Glomerular visceral epithelial cell (primary cell): ENCODE results near the gene TYK2.
"Not testable (repeated sequence)": the region's sequence is repeated elsewhere in the genome, so short reads cannot be mapped to it uniquely, and the experiment has no call there.

Source experiments
- DNase-seq: peaks from one replicate; pipeline ENCODE4 v3.0.0-alpha.2; 2016; ENCODE audit errors: extremely low spot score

Gene TYK2

GRCh38 chr19:10377140-10377640 is 3.2 kb downstream of the TYK2 start:
- not testable (repeated sequence) for DNase-seq

GRCh38 chr19:10374931-10375330 is 5.4 kb downstream of the TYK2 start:
- no peak for DNase-seq

GRCh38 chr19:10372690-10373089 is 7.7 kb downstream of the TYK2 start:
- DNase-seq, result no peak

- DNase-seq, result no peak
Observed at GRCh38 chr19:10368101-10368803, 12.1 kb downstream of the TYK2 start.

- DNase-seq, result not testable (repeated sequence)
Observed at GRCh38 chr19:10366950-10367512, 13.3 kb downstream of the TYK2 start.

- no peak for DNase-seq
Observed at GRCh38 chr19:10365518-10365917, 14.9 kb downstream of the TYK2 start.

GRCh38 chr19:10364644-10365043 is 15.7 kb downstream of the TYK2 start:
- DNase-seq, result no peak

- DNase-seq, result peak; percentile 77
Observed at GRCh38 chr19:10363789-10364281, 16.5 kb downstream of the TYK2 start.

GRCh38 chr19:10362259-10362658 is 18.1 kb downstream of the TYK2 start:
- DNase-seq, result no peak

GRCh38 chr19:10361569-10362011 is 18.8 kb downstream of the TYK2 start:
- no peak for DNase-seq

GRCh38 chr19:10356431-10356830 is 23.9 kb downstream of the TYK2 start:
- DNase-seq, result no peak

GRCh38 chr19:10353793-10354391 is 26.5 kb downstream of the TYK2 start:
- peak; percentile 19 for DNase-seq

GRCh38 chr19:10352764-10353671 is 27.4 kb downstream of the TYK2 start:
- no peak for DNase-seq

- DNase-seq, result no peak
Observed at GRCh38 chr19:10346509-10346908, 33.9 kb downstream of the TYK2 start.

- DNase-seq, result no peak
Observed at GRCh38 chr19:10344780-10345179, 35.6 kb downstream of the TYK2 start.

- DNase-seq, result no peak
Observed at GRCh38 chr19:10343495-10343894, 36.9 kb downstream of the TYK2 start.

- no peak for DNase-seq
Observed at GRCh38 chr19:10339977-10340376, 40.4 kb downstream of the TYK2 start.

- DNase-seq, result no peak
Observed at GRCh38 chr19:10339380-10339960, 40.9 kb downstream of the TYK2 start, which contains the start of gene ICAM3. TSS of gene ICAM3 (minus strand) at chr19:10339624. CDS start at chr19:10339614, 10 bp downstream.

GRCh38 chr19:10338940-10339339 is 41.4 kb downstream of the TYK2 start:
- no peak for DNase-seq

- DNase-seq, result not testable (repeated sequence)
Observed at GRCh38 chr19:10336725-10337124, 43.6 kb downstream of the TYK2 start.

- no peak for DNase-seq
Observed at GRCh38 chr19:10335352-10335985, 44.9 kb downstream of the TYK2 start.
